Measurements from ENCODE around the gene PRDX5. TPM values are rescaled to one million over a fixed set of nuclear protein-coding genes. Genes with fewer than 3 reads are reported as not detected.
A peak's percentile ranks its signal among the peaks of the same experiment; 100 is the strongest.

PRDX5 gene
- total RNA-seq, 1 donor from 2014 or later = 357 TPM

DNA sequence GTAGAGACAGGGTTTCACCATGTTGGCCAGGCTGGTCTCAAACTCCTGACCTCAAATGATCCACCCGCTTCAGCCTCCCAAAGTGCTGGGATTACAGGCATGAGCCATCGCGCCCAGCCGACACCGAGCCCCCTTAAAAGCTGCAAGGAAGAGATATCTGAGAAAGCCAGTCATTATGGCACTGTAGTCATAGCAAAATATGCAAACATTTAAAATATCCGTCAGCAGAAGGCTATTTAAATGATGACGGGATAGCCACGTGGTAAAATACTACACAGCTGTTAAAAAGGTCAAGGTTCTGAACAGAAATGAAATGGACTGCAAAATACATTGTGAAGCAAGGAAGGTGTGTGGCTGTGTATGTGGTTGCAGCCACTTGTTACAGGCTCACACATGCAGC is 15.6 kb downstream of the PRDX5 start:
- TF ChIP-seq, protein P1, sequence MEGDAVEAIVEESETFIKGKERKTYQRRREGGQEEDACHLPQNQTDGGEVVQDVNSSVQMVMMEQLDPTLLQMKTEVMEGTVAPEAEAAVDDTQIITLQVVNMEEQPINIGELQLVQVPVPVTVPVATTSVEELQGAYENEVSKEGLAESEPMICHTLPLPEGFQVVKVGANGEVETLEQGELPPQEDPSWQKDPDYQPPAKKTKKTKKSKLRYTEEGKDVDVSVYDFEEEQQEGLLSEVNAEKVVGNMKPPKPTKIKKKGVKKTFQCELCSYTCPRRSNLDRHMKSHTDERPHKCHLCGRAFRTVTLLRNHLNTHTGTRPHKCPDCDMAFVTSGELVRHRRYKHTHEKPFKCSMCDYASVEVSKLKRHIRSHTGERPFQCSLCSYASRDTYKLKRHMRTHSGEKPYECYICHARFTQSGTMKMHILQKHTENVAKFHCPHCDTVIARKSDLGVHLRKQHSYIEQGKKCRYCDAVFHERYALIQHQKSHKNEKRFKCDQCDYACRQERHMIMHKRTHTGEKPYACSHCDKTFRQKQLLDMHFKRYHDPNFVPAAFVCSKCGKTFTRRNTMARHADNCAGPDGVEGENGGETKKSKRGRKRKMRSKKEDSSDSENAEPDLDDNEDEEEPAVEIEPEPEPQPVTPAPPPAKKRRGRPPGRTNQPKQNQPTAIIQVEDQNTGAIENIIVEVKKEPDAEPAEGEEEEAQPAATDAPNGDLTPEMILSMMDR (conservative IDR thresholded peaks at IDR 0.05; ENCODE audit: low read depth, low read length) = no peak
- no peak overlapping the region for H3K4me3 ChIP-seq (ENCODE audit: low read depth, low read length)
- DNase-seq (ENCODE audit: low read depth) = no peak

DNA sequence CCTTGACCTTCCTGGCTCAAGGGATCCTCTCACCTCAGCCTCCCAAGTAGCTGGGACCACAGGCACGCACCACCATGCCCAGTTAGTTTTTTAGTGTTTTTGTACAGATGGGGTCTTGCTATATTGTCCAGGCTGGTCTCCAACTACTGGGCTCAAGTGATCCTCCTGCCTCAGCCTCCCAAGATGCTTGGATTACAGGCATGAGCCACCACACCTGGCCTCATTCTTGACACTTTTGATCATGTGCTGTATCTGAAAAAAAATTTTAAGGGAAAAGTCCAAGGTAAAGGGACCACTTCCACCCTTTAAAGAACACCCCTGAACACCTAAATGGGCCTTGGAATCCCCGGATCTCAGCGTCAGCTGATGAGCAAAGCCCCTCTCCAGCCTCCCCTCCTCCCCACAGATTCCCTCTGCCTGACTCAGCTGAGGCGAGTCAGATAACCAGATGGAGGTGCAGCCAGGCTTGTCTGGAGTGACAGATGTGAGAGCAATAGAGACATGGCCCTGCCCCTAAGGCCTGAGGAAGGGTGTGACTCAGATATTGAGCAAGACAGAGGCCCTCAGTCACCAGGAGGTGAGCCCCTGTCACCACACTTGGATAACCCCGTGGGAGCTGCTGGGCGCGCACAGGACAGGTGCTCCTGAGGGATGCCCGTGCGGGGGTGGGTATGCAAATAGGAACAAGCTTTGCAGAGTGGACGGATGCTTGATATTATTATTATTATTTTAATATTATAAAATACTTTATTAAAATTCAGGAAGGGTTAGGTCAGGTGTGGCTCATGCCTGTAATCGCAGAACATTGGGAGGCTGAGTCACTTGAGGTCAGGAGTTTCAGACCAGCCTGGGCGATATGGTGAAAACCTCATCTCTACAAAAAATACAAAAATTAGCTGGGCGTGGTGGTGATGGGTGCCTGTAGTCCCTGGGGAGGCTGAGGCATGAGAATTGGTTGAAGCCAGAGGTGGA is 17.1 kb downstream of the PRDX5 start:
- TF ChIP-seq, protein P1 (conservative IDR thresholded peaks at IDR 0.05; ENCODE audit: low read depth, low read length) = no peak
- H3K4me3 ChIP-seq (ENCODE audit: low read depth, low read length) = no peak overlapping the region
- peak; percentile 95 for DNase-seq (ENCODE audit: low read depth)

DNA sequence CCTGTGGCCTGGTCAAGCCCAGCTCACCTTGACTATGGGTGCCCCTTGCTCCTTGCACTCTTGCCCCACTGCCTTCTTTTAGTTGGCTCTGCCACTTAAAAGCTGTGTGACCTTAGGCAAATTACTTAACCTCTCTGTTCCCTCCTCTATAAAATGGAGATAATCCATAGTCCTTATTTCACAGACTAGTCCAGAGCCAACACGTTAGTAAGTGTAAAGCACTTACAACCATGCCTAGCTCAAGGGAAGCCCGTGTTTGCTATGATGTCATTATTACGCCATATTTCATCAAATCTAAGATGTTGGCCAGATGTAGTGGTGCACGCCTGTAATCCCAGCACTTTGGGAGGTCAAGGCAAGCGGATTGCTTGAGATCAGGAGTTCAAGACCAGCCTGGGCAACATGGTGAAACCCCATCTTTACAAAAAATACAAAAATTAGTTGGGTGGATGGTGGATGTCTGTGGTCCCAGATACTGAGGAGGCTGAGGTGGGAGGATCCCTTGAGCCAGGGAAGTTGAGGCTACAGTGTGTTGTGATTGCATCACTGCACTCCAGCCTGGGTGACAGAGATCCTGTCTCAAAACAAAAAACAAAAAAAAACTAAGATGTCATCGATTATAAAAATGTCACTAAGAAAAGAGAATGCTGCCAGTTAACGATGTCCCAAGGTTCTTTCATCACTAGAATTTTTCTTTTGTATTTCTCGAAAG is 19.8 kb downstream of the PRDX5 start:
- DNase-seq (ENCODE audit: low read depth) = no peak
- no peak overlapping the region for H3K4me3 ChIP-seq (ENCODE audit: low read depth, low read length)
- TF ChIP-seq, protein P1 (conservative IDR thresholded peaks at IDR 0.05; ENCODE audit: low read depth, low read length) = no peak

GRCh38 chr11:64338716-64339115 is 20.8 kb downstream of the PRDX5 start:
- TF ChIP-seq, protein P1 (conservative IDR thresholded peaks at IDR 0.05; ENCODE audit: low read depth, low read length) = no peak
- no peak for DNase-seq (ENCODE audit: low read depth)
- H3K4me3 ChIP-seq (ENCODE audit: low read depth, low read length) = no peak overlapping the region

DNA sequence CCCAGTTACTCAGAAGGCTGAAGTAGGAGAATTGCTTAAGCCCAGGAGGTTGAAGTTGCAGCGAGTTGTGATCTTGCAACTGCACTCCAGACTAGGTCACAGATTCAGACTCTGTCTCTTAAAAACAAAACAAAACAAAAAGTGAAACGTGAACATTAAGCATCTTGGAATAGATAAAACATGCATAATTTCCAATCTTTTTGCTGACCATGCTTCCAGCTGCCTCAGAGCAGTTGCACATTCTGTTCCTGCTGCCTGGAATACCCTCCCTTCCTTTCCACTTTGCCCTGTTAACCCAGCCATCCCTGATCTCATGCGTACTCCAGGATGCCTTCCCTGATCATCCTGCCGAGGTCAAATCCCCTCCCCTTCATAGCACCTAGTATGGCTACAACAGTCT is 21.4 kb downstream of the PRDX5 start:
- no peak for DNase-seq (ENCODE audit: low read depth)
- TF ChIP-seq, protein P1 (conservative IDR thresholded peaks at IDR 0.05; ENCODE audit: low read depth, low read length) = no peak
- H3K4me3 ChIP-seq (ENCODE audit: low read depth, low read length) = no peak overlapping the region

- TF ChIP-seq, protein P1 (conservative IDR thresholded peaks at IDR 0.05; ENCODE audit: low read depth, low read length) = no peak
- no peak for DNase-seq (ENCODE audit: low read depth)
- H3K4me3 ChIP-seq (ENCODE audit: low read depth, low read length) = no peak within 1 kb of the TSS
Observed at GRCh38 chr11:64339754-64340408, 22.0 kb downstream of the PRDX5 start, which contains the start of gene CCDC88B. Gene CCDC88B (plus strand): TSS chr11:64340204. CDS start chr11:64340267, 63 bp downstream.

Data from epithelial cell of proximal tubule (primary cell).